HepG2 (cell line): Measurements from ENCODE around the gene URGCP. TPM values are rescaled to one million over a fixed set of nuclear protein-coding genes. Genes with fewer than 3 reads are reported as not detected.
A peak's percentile ranks its signal among the peaks of the same experiment; 100 is the strongest.

Experiments
- ATAC-seq: fragments of 200-7000 bp; cut with Tn5 transposase; 3 replicates; pipeline ENCODE4 v1.9.1; 2020; ENCODE audit warnings: mild to moderate bottlenecking, moderate library complexity
- BruUV-seq: library from RNA; stranded (reverse); fragments of 400-500 nt; replicated peaks from 2 replicates; lab custom pipeline; 2021; lab: Mats Ljungman, UMichigan
- CTCF ChIA-PET: fragments of 300-600 bp; formaldehyde crosslinking; extraction: SDS; loops from one replicate; lab custom pipeline; 2021; ENCODE audit warnings: low total read pairs, inconsistent platforms, low intra/inter-chr PET ratio; lab: Yijun Ruan, JAX
- POLR2A ChIA-PET: fragments of 350-600 bp; sonication (Branson Sonifier 250); formaldehyde crosslinking; loops from one replicate; lab custom pipeline; 2020; ENCODE audit warnings: antibody characterized with exemption, inconsistent platforms; lab: Yijun Ruan, JAX
- DNase-seq: peaks from one replicate; pipeline ENCODE4 v3.0.0-alpha.2; 2015; ENCODE audit warnings: low spot score
- FAIRE-seq: peaks from 3 replicates; lab custom pipeline; 2011; peaks lifted over from hg19 to GRCh38; lab: Jason Lieb, UNC
- H2AFZ ChIP-seq: one replicate; pipeline ENCODE4 v1.6.1; 2011; ENCODE audit warnings: low read length, inconsistent platforms
- H3K27ac ChIP-seq: fragments of 300-600 bp; 3 replicates; pipeline ENCODE4 v1.8.0; 2011; ENCODE audit warnings: mixed run types, mild to moderate bottlenecking, mixed read lengths, low read length, inconsistent platforms; ENCODE audit not compliant: insufficient read depth; ENCODE audit errors: extremely low read length
- H3K27me3 ChIP-seq, 2 experiments: fragments of 200-600 bp in 1 of 2; 2 replicates in 1 of 2; 3 replicates in 1 of 2; pipeline versions ENCODE4 v1.6.0 to v1.8.0; 2011; ENCODE audit warnings: low read length in 2 of 2, mild to moderate bottlenecking in 2 of 2, moderate library complexity in 2 of 2, inconsistent platforms in 1 of 2; ENCODE audit not compliant: insufficient read depth in 2 of 2, control insufficient read depth in 1 of 2
- H3K36me3 ChIP-seq, 2 experiments: fragments of 200-600 bp in 1 of 2; replicated peaks in 1 of 2; 2 replicates in 1 of 2; 3 replicates in 1 of 2; pipeline versions ENCODE4 v1.5.1 to v1.8.0; 2011; ENCODE audit warnings: low read length in 2 of 2, inconsistent platforms in 1 of 2; ENCODE audit not compliant: insufficient read depth in 2 of 2, control insufficient read depth in 1 of 2
- H3K4me1 ChIP-seq: 2 replicates; pipeline ENCODE4 v1.5.1; 2012; ENCODE audit warnings: low read length, inconsistent platforms; ENCODE audit not compliant: insufficient read depth
- H3K4me2 ChIP-seq: 2 replicates; pipeline ENCODE4 v1.6.0; 2011; ENCODE audit warnings: low read depth, low read length, inconsistent platforms
- H3K4me3 ChIP-seq, 3 experiments: fragments of 200-600 bp in 1 of 3; sonication (generic), shearing (Covaris generic) in 1 of 3; replicated peaks in 1 of 3; 2 replicates each; pipeline ENCODE4 v1.5.1; 2011 to 2016; ENCODE audit warnings: low read length in 3 of 3, inconsistent platforms in 2 of 3, low read depth in 2 of 3, mild to moderate bottlenecking in 2 of 3, control low read depth in 1 of 3, mixed read lengths in 1 of 3; ENCODE audit not compliant: insufficient read depth in 1 of 3
- H3K79me2 ChIP-seq: one replicate; pipeline ENCODE4 v1.6.1; 2011; ENCODE audit warnings: low read length, inconsistent platforms; ENCODE audit not compliant: insufficient read depth
- H3K9ac ChIP-seq: 2 replicates; pipeline ENCODE4 v1.6.0; 2011; ENCODE audit warnings: mild to moderate bottlenecking, low read depth, low read length, inconsistent platforms; ENCODE audit not compliant: insufficient read depth
- H3K9me3 ChIP-seq: 2 replicates; pipeline ENCODE4 v1.5.1; 2012; ENCODE audit warnings: mild to moderate bottlenecking, low read length
- H4K20me1 ChIP-seq: 2 replicates; pipeline ENCODE4 v1.6.0; 2011; ENCODE audit warnings: inconsistent platforms, mild to moderate bottlenecking, low read length, moderate library complexity; ENCODE audit not compliant: insufficient read depth
- GLI4 ChIP-seq: sonication (generic); formaldehyde crosslinking; IDR thresholded peaks from 2 replicates; pipeline ENCODE4 v1.5.1; 2020; ENCODE audit warnings: missing genetic modification reagents, mild to moderate bottlenecking, moderate library complexity, borderline replicate concordance
- KLF16 ChIP-seq, 2 experiments: sonication (generic) in 1 of 2; formaldehyde crosslinking in 1 of 2; IDR thresholded peaks; 2 replicates each; pipeline versions ENCODE4 v1.6.1 to v1.8.0; 2016 to 2023; ENCODE audit warnings: missing genetic modification reagents in 2 of 2, missing compliant biosample characterization in 1 of 2
- NR2F6 ChIP-seq, 2 experiments: IDR thresholded peaks; 2 replicates each; pipeline ENCODE4 v1.6.1; 2016; ENCODE audit warnings: antibody characterized with exemption in 1 of 2, mild to moderate bottlenecking in 1 of 2
- PAX8 ChIP-seq: sonication (generic); formaldehyde crosslinking; IDR thresholded peaks from 2 replicates; pipeline ENCODE4 v1.8.0; 2022; ENCODE audit warnings: mild to moderate bottlenecking, missing genetic modification reagents, borderline replicate concordance
- SAFB2 ChIP-seq: sonication (generic); formaldehyde crosslinking; IDR thresholded peaks from 2 replicates; pipeline ENCODE4 v1.5.1; 2020; ENCODE audit warnings: missing genetic modification reagents, low read depth, mild to moderate bottlenecking, borderline replicate concordance
- SOX5 ChIP-seq: IDR thresholded peaks from 2 replicates; pipeline ENCODE4 v1.6.1; 2016; ENCODE audit warnings: borderline replicate concordance
- TBP ChIP-seq: sonication (generic); formaldehyde crosslinking; IDR thresholded peaks from 2 replicates; pipeline ENCODE4 v1.5.0; 2020; ENCODE audit warnings: missing genetic modification reagents
- TRIM24 ChIP-seq: sonication (generic); formaldehyde crosslinking; IDR thresholded peaks from 2 replicates; pipeline ENCODE4 v1.8.0; 2022; ENCODE audit warnings: mild to moderate bottlenecking, missing genetic modification reagents
- ZBTB42 ChIP-seq: sonication (generic); formaldehyde crosslinking; IDR thresholded peaks from 2 replicates; pipeline ENCODE4 v1.5.0; 2020; ENCODE audit warnings: mild to moderate bottlenecking, missing genetic modification reagents
- ZFYVE20 ChIP-seq: sonication (generic); formaldehyde crosslinking; IDR thresholded peaks from 2 replicates; pipeline ENCODE4 v1.8.0; 2023; ENCODE audit warnings: low read depth, mild to moderate bottlenecking, moderate library complexity, missing genetic modification reagents, borderline replicate concordance
- ZNF207 ChIP-seq: fragments of 450-650 bp; IDR thresholded peaks from 2 replicates; pipeline ENCODE4 v1.6.1; 2016; ENCODE audit warnings: antibody characterized with exemption, borderline replicate concordance
- ZNF234 ChIP-seq: sonication (generic); formaldehyde crosslinking; conservative IDR thresholded peaks from 2 replicates; pipeline ENCODE4 v1.5.1; 2020; ENCODE audit warnings: mild to moderate bottlenecking, missing genetic modification reagents
- ZNF326 ChIP-seq: sonication (generic); formaldehyde crosslinking; IDR thresholded peaks from 2 replicates; pipeline ENCODE4 v1.4.0; 2020; ENCODE audit warnings: missing genetic modification reagents, borderline replicate concordance
- ZNF883 ChIP-seq: sonication (generic); formaldehyde crosslinking; IDR thresholded peaks from 2 replicates; pipeline ENCODE4 v1.5.1; 2020; ENCODE audit warnings: mild to moderate bottlenecking, missing genetic modification reagents; ENCODE audit errors: not compliant biosample characterization
- ZSCAN20 ChIP-seq: sonication (generic); formaldehyde crosslinking; IDR thresholded peaks from 2 replicates; pipeline ENCODE4 v1.4.0; 2020; ENCODE audit warnings: missing genetic modification reagents, mild to moderate bottlenecking, borderline replicate concordance
- WGBS: methylation state at CpG from one replicate; pipeline ENCODE4 v1.1.6; 2017; ENCODE audit warnings: low lambda C conversion rate; 5-methylcytosine and 5-hydroxymethylcytosine counted together
- in situ Hi-C: cut with HindIII; loops from 2 replicates; pipeline ENCODE4 v1.10.0; 2017; ENCODE audit warnings: low pct_unique_long_range_greater_than_20kb; ENCODE audit not compliant: extremely low pct_ligation_motif_present
- intact Hi-C: fragments of 100-400 bp; cut with micrococcal nuclease; formaldehyde crosslinking; loops from one replicate; pipeline ENCODE4 v1.10.0; 2022; ENCODE audit not compliant: unreplicated experiment
- polyA plus RNA-seq, 8 experiments: library from polyadenylated mRNA; depleted of rRNA in 3 of 8; stranded (reverse) in 7 of 8; unstranded in 1 of 8; fragments of >200 nt; fragmentation: Illumina TruSeq in 4 of 8; extraction: Trizol in 4 of 8; gene quantifications; 2 replicates each; pipeline versions ENCODE4 v1.2.1 to v1.2.3, GENCODE V29; 2011 to 2016; ENCODE audit warnings: low read depth in 4 of 8, missing spikeins in 1 of 8, mixed read lengths in 1 of 8; ENCODE audit not compliant: insufficient read depth in 1 of 8
- total RNA-seq, 5 experiments: library from RNA; depleted of rRNA; stranded (reverse); fragments of >200 nt; fragmentation: Illumina TruSeq; extraction: Trizol; gene quantifications; 2 replicates each; pipeline ENCODE4 v1.2.3, GENCODE V29; 2016; ENCODE audit warnings: low read depth in 1 of 5

The URGCP gene
- total and polyA plus RNA-seq, 2 of the 13 experiments (the other 11 are each of a cell fraction or from before 2014, with no cell fraction given), result 22.3 to 25.8 TPM

DNA sequence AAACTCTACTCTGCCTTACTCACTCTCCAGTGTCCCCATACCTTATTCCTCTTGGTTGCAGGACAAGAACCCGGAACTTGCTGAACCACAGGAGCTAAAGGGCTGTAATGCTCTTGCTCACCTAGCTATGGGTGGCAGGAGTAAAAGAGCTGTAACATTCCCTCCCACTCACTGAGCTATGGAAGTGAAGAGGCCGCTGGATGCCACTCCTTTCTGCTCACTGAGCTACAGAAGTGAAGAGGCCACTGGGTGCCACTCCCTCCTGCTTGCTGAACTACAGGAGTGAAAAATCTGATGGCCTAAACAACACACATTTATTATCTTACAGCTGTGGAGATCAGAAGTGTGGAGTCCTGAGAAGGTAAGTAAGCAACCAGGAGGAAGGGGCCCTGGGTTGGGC is 54.6 kb downstream of the URGCP start:
- in situ Hi-C loops (no loop called here), intact Hi-C loops (no loop called here)
- Histone ChIP-seq H3K27ac (no peak overlapping the region), H3K27me3 (no peaks in the 10 kb centered on the region; a peak in 1 of 5 replicates), H3K4me2 (no peak overlapping the region), H3K9me3 (no peaks in the 10 kb centered on the region), H3K4me3 (no peak overlapping the region), H3K4me1 (peaks cover 7% of the 10 kb centered on the region; the same call in 1 of the 2 replicates), H3K9ac (no peak overlapping the region), H4K20me1 (no peaks in the 10 kb centered on the region), H3K79me2 (no peaks in the 10 kb centered on the region), H2AFZ (no peak overlapping the region), H3K36me3 (no peaks in the 10 kb centered on the region; a peak in 1 of 5 replicates)
- ChIA-PET CTCF (no interaction called here), POLR2A (no interaction called here)
- WGBS, result 0% methylated on average over 2 of the region's 2 CpGs
- TF ChIP-seq PAX8 (CRISPR knock-in tag) (no peak), ZNF326 (CRISPR knock-in tag) (no peak), NR2F6 (IDR thresholded peaks at IDR 0.05) (no peak), NR2F6 (CRISPR knock-in tag; IDR thresholded peaks at IDR 0.05) (no peak), ZNF207 (no peak), TRIM24 (CRISPR knock-in tag) (no peak), ZNF234 (CRISPR knock-in tag) (no peak), SAFB2 (no peak)
- ATAC-seq, result peak; percentile 37; the same call in 2 of the 3 replicates
- FAIRE-seq, result no peak
- DNase-seq, result no peak
- BruUV-seq, result no TSS peak

DNA sequence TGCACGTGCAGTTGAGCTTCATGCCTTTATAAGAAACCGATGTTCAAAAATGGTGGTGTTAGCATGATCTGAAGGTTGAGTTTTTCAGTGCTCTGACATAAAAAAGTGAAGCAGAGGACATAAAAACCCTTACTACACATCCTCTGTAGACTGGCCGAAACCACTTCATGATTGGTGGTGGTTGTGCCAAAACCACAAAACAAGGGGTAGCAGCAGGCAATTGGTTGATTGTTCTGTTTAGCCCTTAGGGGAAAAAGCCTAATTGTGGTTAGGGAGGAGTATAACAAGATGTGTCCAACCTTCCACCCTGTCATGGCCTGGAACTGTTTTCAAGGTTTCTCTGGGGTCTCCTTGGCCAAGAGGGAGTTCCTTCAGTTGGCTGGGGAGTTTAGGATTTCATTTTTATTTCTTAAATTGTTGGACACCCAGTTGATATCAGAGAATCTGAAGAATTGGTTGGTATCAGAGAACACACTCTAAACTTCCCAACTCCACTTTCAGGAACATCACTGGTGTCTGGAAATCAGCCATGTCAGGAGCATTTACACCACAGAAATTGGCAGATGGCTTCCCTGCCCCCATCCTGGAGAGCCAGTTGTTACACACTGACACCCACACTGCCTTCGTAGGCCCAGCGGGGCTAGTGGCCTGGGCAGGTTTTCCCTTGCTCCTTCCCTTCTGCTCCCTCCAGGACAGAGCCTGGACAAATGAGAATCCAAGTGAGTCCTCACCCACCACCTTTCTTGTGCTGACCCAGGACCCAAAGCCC is 55.9 kb downstream of the URGCP start:
- H3K9ac ChIP-seq, result no peak overlapping the region
- CTCF ChIA-PET, result no interaction called here

More for the DNA sequence above, 55.9 kb downstream of the URGCP start:
- H3K79me2 ChIP-seq, result no peaks in the 10 kb centered on the region
- FAIRE-seq, result no peak
- no peak overlapping the region for H3K27ac ChIP-seq
- H3K36me3 ChIP-seq, result no peaks in the 10 kb centered on the region
- in situ Hi-C loops, result no loop called here
- no peak for TF ChIP-seq GLI4
- TF ChIP-seq ZFYVE20 (CRISPR knock-in tag), result no peak
- TF ChIP-seq ZNF883 (CRISPR knock-in tag), result no peak
- no peak for TF ChIP-seq ZBTB42
- no peak for TF ChIP-seq SOX5 (CRISPR knock-in tag)
- TF ChIP-seq TBP, result no peak
- TF ChIP-seq ZSCAN20 (CRISPR knock-in tag), result no peak
- TF ChIP-seq KLF16 (CRISPR knock-in tag; IDR thresholded peaks at IDR 0.05), result no peak
- TF ChIP-seq, all 625 proteins: peak for 0
- ATAC-seq (no peak), DNase-seq (no peak)
- intact Hi-C loops, result no loop called here
- H3K27me3 ChIP-seq, result no peaks in the 10 kb centered on the region; a peak in 1 of 5 replicates
- 38% methylated on average over 5 of the region's 5 CpGs for WGBS
- no peaks in the 10 kb centered on the region for H3K9me3 ChIP-seq
- H4K20me1 ChIP-seq, result no peaks in the 10 kb centered on the region
- H3K4me2 ChIP-seq, result no peak overlapping the region
- BruUV-seq, result no TSS peak
- no peaks in the 10 kb centered on the region for H3K4me1 ChIP-seq
- H3K4me3 ChIP-seq, result no peak overlapping the region
- H2AFZ ChIP-seq, result no peak overlapping the region
- POLR2A ChIA-PET, result no interaction called here
